ENCODE data around the gene PPP5C. TPM values are rescaled to one million over a fixed set of nuclear protein-coding genes. Genes with fewer than 3 reads are reported as not detected.

Gene PPP5C
- total and polyA plus RNA-seq, 2 experiments from 2014 or later: 120 to 130 TPM

DNA sequence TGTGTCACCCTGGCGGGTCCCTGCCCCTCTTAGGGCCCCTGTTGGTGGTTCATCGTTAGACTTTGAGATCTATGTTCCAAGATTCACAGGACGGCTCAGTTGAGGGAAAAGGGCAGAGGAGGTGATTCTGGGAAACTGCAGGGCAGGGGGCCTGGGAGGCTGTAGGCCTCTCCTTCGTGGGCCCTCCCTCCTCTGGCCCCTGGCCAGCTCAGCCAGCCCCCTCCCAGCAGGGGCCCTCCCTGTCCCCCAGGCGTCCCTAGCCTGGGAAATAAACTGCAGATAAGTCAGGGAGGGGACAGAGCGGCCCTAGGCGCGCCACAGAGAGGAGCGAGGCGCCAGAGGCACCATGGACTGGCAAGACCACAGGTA, 43.6 kb upstream of the PPP5C start:
- TF ChIP-seq, protein P1, sequence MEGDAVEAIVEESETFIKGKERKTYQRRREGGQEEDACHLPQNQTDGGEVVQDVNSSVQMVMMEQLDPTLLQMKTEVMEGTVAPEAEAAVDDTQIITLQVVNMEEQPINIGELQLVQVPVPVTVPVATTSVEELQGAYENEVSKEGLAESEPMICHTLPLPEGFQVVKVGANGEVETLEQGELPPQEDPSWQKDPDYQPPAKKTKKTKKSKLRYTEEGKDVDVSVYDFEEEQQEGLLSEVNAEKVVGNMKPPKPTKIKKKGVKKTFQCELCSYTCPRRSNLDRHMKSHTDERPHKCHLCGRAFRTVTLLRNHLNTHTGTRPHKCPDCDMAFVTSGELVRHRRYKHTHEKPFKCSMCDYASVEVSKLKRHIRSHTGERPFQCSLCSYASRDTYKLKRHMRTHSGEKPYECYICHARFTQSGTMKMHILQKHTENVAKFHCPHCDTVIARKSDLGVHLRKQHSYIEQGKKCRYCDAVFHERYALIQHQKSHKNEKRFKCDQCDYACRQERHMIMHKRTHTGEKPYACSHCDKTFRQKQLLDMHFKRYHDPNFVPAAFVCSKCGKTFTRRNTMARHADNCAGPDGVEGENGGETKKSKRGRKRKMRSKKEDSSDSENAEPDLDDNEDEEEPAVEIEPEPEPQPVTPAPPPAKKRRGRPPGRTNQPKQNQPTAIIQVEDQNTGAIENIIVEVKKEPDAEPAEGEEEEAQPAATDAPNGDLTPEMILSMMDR (IDR thresholded peaks at IDR 0.05; ENCODE audit: low read depth, low read length): no peak
- Histone ChIP-seq H3K27ac (peak overlapping the region; percentile 72), H3K36me3 (peaks cover 25% of the 10 kb centered on the region), H3K4me3 (no peak overlapping the region), H3K4me1 (ENCODE audit: low read depth) (peaks cover 43% of the 10 kb centered on the region), H3K27me3 (no peaks in the 10 kb centered on the region), H3K9me3 (ENCODE audit: low read depth) (no peaks in the 10 kb centered on the region)
- peak in 1 of 2 donors; percentile 52 for DNase-seq (ENCODE audit: low read depth in 1 of 2, low spot score in 1 of 2)

- peaks cover 30% of the 10 kb centered on the region for H3K36me3 ChIP-seq
- H3K4me3 ChIP-seq: no peak overlapping the region
Observed at GRCh38 chr19:46303691-46304397, 43.0 kb upstream of the PPP5C start.

DNA sequence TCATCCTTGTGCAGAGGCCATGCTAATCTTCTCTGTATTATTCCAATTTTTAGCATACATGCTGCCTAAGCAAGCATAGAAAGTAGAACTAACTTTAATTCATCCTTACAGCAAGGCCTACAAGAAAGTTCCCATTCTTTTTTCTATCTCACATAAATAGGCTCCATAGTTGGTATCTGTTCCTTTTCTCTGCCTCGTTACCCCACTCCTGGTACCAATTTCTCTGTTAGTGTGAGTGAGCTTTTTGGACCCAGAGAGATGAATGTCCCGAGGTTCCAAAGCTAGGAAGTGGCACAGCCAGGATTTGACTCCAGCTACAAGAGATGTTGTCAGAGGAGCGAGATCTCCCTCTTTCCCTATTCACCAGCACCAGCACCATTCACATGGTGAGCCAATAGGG, 40.4 kb upstream of the PPP5C start:
- H3K36me3 ChIP-seq: peaks cover 49% of the 10 kb centered on the region
- H3K27ac ChIP-seq: no peak overlapping the region
- no peak for DNase-seq (ENCODE audit: low read depth in 1 of 2, low spot score in 1 of 2)
- no peaks in the 10 kb centered on the region for H3K27me3 ChIP-seq
- no peak overlapping the region for H3K4me3 ChIP-seq
- TF ChIP-seq, protein P1 (IDR thresholded peaks at IDR 0.05; ENCODE audit: low read depth, low read length): no peak
- peaks cover 17% of the 10 kb centered on the region for H3K4me1 ChIP-seq (ENCODE audit: low read depth)
- no peaks in the 10 kb centered on the region for H3K9me3 ChIP-seq (ENCODE audit: low read depth)

More at GRCh38 chr19:46303691-46304397, 43.0 kb upstream of the PPP5C start:
- peak; percentile 65 to 84 for DNase-seq (ENCODE audit: low read depth in 1 of 2, low spot score in 1 of 2)
- TF ChIP-seq, protein P1 (IDR thresholded peaks at IDR 0.05; ENCODE audit: low read depth, low read length): no peak
- Histone ChIP-seq H3K9me3 (ENCODE audit: low read depth) (no peaks in the 10 kb centered on the region), H3K27ac (peak overlapping the region; percentile 72), H3K27me3 (no peaks in the 10 kb centered on the region), H3K4me1 (ENCODE audit: low read depth) (peaks cover 38% of the 10 kb centered on the region)

- Histone ChIP-seq H3K27me3 (no peaks in the 10 kb centered on the region), H3K36me3 (peaks cover 58% of the 10 kb centered on the region), H3K4me1 (ENCODE audit: low read depth) (peaks cover 2% of the 10 kb centered on the region), H3K9me3 (ENCODE audit: low read depth) (no peaks in the 10 kb centered on the region), H3K4me3 (no peak overlapping the region), H3K27ac (no peak overlapping the region)
- TF ChIP-seq, protein P1 (IDR thresholded peaks at IDR 0.05; ENCODE audit: low read depth, low read length): no peak
- DNase-seq (ENCODE audit: low read depth in 1 of 2, low spot score in 1 of 2): no peak
Observed at GRCh38 chr19:46308510-46308909, 38.4 kb upstream of the PPP5C start.

DNA sequence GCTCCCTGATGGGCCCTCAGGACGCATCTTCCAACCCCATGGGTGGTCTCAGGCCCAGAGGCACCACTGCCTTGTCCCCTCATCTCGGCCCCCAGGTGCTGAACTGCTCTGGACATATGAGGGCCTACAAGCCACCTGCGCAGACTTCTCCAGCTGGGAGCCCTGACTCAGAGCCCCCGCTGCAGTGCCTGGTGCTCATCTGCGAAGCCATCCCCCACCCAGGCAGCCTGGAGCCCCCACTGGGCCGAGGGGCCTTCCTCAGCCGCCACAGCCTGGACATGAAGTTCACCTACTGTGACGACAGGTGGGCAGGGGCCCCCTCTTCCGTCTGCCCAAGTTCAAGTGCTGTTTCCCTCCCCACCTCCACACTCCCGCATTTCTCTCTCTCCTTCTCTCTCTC, 37.8 kb upstream of the PPP5C start:
- Histone ChIP-seq H3K9me3 (ENCODE audit: low read depth) (no peaks in the 10 kb centered on the region), H3K36me3 (peaks cover 58% of the 10 kb centered on the region), H3K27me3 (no peaks in the 10 kb centered on the region), H3K4me3 (no peak overlapping the region), H3K27ac (no peak overlapping the region), H3K4me1 (ENCODE audit: low read depth) (no peaks in the 10 kb centered on the region)
- DNase-seq (ENCODE audit: low read depth in 1 of 2, low spot score in 1 of 2): no peak
- TF ChIP-seq, protein P1 (IDR thresholded peaks at IDR 0.05; ENCODE audit: low read depth, low read length): no peak
